Fibroblast of the aortic adventitia (primary cell): Measurements from ENCODE around the gene SLAMF6. TPM values are rescaled to one million over a fixed set of nuclear protein-coding genes. Genes with fewer than 3 reads are reported as not detected.
"Not testable (repeated sequence)": the region's sequence is repeated elsewhere in the genome, so short reads cannot be mapped to it uniquely, and the experiment has no call there.

ENCODE experiments used
- DNase-seq: peaks from one replicate; pipeline ENCODE4 v3.0.0-alpha.2; 2010; ENCODE audit warnings: low read depth
- H3K4me3 ChIP-seq: 2 replicates; pipeline ENCODE4 v1.5.1; 2011; ENCODE audit warnings: low read depth, mild to moderate bottlenecking, control low read depth, low read length, moderate library complexity
- total RNA-seq: library from RNA; depleted of rRNA; stranded (reverse); fragments of >200 nt; gene quantifications from 2 replicates; pipeline ENCODE4 v1.2.3, GENCODE V29; 2012; ENCODE audit warnings: low replicate concordance
- TF ChIP-seq, protein P1 (sequence below): IDR thresholded peaks from 2 replicates; pipeline ENCODE4 v1.5.1; 2011; ENCODE audit warnings: mild to moderate bottlenecking, low read length, control low read depth, inconsistent platforms; ENCODE audit not compliant: insufficient read depth

SLAMF6 gene
- total RNA-seq, 1 donor = not detected

DNA sequence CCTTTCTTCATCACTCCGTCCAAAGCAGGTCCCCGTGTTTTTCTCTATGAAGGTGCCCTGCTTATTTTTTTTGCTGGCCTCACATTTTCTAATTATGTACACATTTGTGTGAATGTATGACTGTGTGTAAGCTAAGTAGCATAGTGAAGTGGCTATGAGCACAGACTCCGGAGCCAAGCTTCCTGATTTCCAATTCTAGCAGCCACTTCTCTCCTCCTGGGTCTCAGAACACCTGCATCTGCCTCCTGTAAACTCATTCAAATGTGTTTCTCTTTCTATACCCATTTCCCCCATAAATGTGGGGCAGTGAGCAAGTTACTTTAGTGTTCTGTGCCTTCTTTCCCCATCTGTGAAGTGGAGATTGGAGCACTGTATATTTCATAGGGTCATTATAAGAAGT lies 2.1 kb downstream of the SLAMF6 start:
- TF ChIP-seq, protein P1, sequence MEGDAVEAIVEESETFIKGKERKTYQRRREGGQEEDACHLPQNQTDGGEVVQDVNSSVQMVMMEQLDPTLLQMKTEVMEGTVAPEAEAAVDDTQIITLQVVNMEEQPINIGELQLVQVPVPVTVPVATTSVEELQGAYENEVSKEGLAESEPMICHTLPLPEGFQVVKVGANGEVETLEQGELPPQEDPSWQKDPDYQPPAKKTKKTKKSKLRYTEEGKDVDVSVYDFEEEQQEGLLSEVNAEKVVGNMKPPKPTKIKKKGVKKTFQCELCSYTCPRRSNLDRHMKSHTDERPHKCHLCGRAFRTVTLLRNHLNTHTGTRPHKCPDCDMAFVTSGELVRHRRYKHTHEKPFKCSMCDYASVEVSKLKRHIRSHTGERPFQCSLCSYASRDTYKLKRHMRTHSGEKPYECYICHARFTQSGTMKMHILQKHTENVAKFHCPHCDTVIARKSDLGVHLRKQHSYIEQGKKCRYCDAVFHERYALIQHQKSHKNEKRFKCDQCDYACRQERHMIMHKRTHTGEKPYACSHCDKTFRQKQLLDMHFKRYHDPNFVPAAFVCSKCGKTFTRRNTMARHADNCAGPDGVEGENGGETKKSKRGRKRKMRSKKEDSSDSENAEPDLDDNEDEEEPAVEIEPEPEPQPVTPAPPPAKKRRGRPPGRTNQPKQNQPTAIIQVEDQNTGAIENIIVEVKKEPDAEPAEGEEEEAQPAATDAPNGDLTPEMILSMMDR = no peak
- no peak overlapping the region for H3K4me3 ChIP-seq
- DNase-seq = no peak

DNA sequence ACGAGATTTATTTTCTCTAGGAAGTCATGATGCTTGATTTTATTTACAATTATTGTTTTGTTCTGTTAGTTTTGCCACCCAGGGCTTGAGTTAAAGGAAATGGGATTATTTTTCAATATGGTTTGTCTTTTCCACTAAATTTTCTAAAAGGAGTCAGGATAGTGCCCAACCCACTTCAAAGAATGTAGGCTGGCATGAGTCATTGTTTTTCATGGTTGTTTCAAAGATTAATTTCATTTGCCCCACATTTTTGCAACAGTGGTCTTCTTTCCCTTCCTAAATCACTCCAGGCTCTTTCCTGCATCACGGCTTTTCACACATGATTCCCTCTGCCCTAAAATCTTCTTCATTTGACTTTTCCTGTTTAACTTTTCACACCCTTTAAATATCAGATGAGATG lies 2.5 kb downstream of the SLAMF6 start:
- TF ChIP-seq, protein P1 = no peak
- no peak for DNase-seq
- H3K4me3 ChIP-seq = no peak overlapping the region

DNA sequence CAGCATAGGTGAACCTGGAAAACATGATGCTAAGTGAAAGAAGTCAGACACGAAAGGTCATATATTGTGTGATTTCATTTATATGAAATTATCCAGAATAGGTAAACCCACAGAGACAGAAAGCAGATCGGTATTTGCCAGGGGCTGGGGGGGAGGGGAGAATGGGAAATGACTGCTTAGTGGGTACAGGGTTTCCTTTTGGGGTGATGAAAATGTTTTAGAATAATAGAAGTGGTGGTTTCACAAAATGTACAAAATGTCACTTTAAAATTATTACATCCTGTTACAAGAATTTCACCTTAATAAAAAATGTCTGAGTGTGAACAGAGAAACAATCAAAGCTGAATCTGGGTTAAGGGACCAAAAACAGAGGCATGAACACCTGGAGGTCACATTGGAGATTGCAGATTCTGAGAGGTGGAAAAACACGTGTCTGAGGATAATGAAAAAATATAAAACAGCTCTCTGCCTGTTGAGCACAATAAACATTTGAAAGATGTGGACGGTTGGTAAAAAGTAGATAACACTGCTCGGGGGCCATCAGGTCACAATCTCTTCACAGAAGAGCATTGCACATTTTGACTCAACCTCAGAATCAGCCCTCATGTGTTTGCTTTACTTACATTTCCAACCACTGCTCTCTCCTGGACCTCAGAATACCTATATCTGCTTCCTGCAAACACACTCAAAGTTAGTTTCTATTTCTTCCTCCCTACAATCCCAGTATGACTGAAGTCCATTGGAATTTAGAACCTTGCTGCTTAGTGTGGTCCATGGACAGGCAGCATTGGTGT lies 3.2 kb downstream of the SLAMF6 start:
- TF ChIP-seq, protein P1 = no peak
- no peak overlapping the region for H3K4me3 ChIP-seq
- no peak for DNase-seq

DNA sequence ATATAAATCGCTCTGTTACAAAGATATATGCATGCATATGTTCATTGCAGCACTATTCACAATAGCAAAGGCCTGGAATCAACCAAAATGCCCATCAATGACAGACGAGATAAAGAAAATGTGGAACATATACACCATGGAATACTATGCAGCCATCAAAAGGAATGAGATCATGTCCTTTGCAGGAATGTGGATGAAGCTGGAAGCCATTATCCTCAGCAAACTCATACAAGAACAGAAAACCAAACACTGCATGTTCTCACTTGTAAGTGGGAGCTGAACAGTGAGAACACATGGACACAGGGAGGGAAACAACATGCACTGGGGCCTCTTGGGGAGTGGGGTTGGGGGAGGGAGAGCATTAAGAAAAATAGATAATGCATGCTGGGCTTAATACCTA lies 5.5 kb downstream of the SLAMF6 start:
- not testable (repeated sequence) for H3K4me3 ChIP-seq, DNase-seq

DNA sequence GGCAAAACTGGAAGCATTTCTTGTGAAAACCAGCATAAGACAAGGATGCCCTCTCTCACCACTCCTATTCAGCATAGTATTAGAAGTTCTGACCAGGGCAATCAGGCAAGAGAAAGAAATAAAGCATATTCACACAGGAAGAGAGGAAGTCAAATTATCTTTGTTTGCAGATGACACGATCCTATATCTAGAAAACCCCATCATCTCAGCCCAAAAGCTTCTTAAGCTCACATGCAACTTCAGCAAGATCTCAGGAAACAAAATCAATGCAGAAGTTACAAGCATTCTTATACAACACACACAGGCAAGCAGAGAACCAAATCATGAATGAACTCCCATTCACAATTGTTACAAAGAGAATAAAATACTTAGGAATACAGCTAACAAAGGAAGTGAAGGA lies 7.1 kb downstream of the SLAMF6 start:
- H3K4me3 ChIP-seq, DNase-seq: not testable (repeated sequence)

DNA sequence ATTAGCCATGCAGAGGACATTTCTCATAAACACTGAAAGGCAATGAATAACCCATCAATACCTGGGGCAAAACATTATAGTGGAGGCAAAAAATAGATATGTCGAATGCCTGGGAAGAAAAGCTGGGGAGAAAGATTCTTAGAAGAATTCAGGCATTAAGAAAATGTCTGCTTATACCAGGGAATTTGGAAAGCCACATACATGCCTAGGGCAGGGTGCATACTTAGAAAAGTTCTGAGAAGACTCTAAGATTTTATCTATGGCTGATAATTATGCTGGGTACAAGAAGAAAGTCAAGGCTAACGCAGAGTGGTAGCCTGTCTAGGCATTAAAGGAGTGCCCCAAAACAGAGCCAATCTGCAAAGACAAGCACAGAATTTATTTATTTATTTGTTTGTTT lies 18.4 kb downstream of the SLAMF6 start:
- TF ChIP-seq, protein P1 = no peak
- DNase-seq = no peak
- no peak overlapping the region for H3K4me3 ChIP-seq

DNA sequence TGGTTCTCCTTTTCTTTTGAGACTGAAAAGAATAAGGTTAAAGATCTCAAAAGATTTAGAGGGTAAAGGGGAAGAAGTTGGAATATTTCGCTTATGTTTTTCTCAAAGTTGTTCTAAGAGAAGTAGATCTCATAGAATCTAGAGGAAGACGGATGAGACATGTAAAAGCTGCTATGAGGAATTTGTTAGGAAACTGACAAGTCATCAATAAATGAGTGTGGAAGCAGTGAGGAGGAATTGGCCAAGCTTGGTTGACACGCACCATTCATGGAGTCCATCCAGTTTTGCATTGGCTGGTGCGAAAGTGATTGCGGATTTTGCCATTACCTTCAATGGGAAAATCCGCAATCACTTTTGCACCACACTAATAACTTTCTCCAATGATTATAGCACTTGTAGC lies 20.0 kb downstream of the SLAMF6 start:
- TF ChIP-seq, protein P1 = no peak
- no peak overlapping the region for H3K4me3 ChIP-seq
- no peak for DNase-seq

DNA sequence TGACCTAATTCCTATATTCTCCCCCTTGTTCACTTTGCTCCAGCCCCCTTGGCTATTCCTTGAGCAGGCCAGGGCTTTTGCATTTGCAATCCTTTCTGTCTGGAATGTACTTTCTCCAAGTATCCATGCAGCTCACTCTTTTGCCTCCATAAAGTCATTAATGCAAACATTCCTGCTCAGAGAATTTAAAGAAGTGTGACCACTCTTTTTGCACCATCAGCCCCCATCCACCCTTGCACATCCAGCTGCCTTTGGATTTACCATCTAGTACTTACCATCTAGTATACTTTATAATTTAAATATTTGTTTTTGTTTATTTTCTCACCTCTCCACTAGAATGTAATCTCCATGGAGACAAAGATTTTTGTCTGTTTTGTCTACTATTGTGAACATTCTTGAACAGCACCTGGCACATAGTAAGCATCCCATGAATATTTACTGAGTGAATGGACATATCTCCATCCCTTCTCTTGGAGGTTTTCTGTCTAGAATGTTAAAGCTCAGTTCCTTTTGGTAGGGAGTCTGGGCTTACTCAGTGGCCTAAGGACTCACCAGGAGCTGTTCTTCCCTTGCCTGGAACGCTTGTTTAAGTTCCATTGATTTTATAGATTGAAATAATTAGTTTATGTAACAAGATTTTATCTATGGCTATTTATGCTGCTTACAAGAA lies 22.6 kb downstream of the SLAMF6 start:
- no peak overlapping the region for H3K4me3 ChIP-seq
- TF ChIP-seq, protein P1 = no peak
- DNase-seq = no peak
